CD4-positive, CD25-positive, alpha-beta regulatory T cell (primary cell): ENCODE data around the gene POLG2. TPM values are rescaled to one million over a fixed set of nuclear protein-coding genes. Genes with fewer than 3 reads are reported as not detected.
A peak's percentile ranks its signal among the peaks of the same experiment; 100 is the strongest.

Source experiments
- ATAC-seq, 2 donors: fragments of 150-1000 bp; cut with Tn5 transposase; one replicate each; pipeline ENCODE4 v1.10.0; 2021; ENCODE audit warnings: low read depth in 2 of 2, moderate number of reproducible peaks in 2 of 2, moderate library complexity in 1 of 2
- DNase-seq, 3 donors: peaks; one replicate each; pipeline versions ENCODE4 v3.0.0 to v3.0.0-alpha.2; 2012 to 2022; ENCODE audit warnings: mixed read lengths in 1 of 3
- H3K27ac ChIP-seq: one replicate; pipeline ENCODE4 v1.7.0; 2013; ENCODE audit warnings: mild to moderate bottlenecking, low read length; ENCODE audit not compliant: insufficient read depth, poor library complexity, severe bottlenecking
- H3K27me3 ChIP-seq: one replicate; pipeline ENCODE4 v1.7.0; 2013; ENCODE audit warnings: low read length; ENCODE audit not compliant: control insufficient read depth, insufficient read depth
- H3K36me3 ChIP-seq: one replicate; pipeline ENCODE4 v1.7.0; 2013; ENCODE audit warnings: mild to moderate bottlenecking, low read length, moderate library complexity; ENCODE audit not compliant: control insufficient read depth, insufficient read depth
- H3K4me1 ChIP-seq: 2 replicates; pipeline ENCODE4 v1.7.0; 2013; ENCODE audit warnings: mild to moderate bottlenecking, low read length; ENCODE audit not compliant: insufficient read depth, control insufficient read depth, poor library complexity, severe bottlenecking
- H3K4me3 ChIP-seq: one replicate; pipeline ENCODE4 v1.7.0; 2013; ENCODE audit warnings: low read depth, mild to moderate bottlenecking, low read length, moderate library complexity
- H3K9me3 ChIP-seq, 2 experiments: 1 replicate in 1 of 2; 2 replicates in 1 of 2; pipeline ENCODE4 v1.7.0; 2013; ENCODE audit warnings: low read length in 2 of 2, mild to moderate bottlenecking in 1 of 2, moderate library complexity in 1 of 2; ENCODE audit not compliant: control insufficient read depth in 2 of 2
- H3K27ac Mint-ChIP-seq, 3 donors: one replicate each; pipeline ENCODE4 v1.8.0; 2020 to 2022; ENCODE audit warnings: mild to moderate bottlenecking in 3 of 3, mixed read lengths in 3 of 3, moderate library complexity in 2 of 3
- H3K27me3 Mint-ChIP-seq: one replicate; pipeline ENCODE4 v1.8.0; 2022; ENCODE audit warnings: mild to moderate bottlenecking, mixed read lengths
- H3K36me3 Mint-ChIP-seq: one replicate; pipeline ENCODE4 v1.8.0; 2020; ENCODE audit warnings: mixed read lengths
- H3K4me1 Mint-ChIP-seq, 4 donors: one replicate each; pipeline ENCODE4 v1.8.0; 2020 to 2022; ENCODE audit warnings: mixed read lengths in 4 of 4, mild to moderate bottlenecking in 1 of 4
- H3K4me3 Mint-ChIP-seq, 4 donors: one replicate each; pipeline ENCODE4 v1.8.0; 2020 to 2022; ENCODE audit warnings: mild to moderate bottlenecking in 4 of 4, mixed read lengths in 4 of 4, moderate library complexity in 3 of 4
- H3K9me3 Mint-ChIP-seq, 7 donors: one replicate each; pipeline ENCODE4 v1.8.0; 2020 to 2022; ENCODE audit warnings: mixed read lengths in 7 of 7, mild to moderate bottlenecking in 3 of 7, moderate library complexity in 2 of 7
- polyA plus RNA-seq, 4 donors: library from polyadenylated mRNA; unstranded; fragments of 300-500 nt; fragmentation: Illumina TruSeq; gene quantifications; one replicate each; pipeline ENCODE4 v1.2.3, GENCODE V29; 2021
- total RNA-seq: library from RNA; stranded (reverse); gene quantifications from one replicate; pipeline ENCODE4 v1.2.3, GENCODE V29; 2022

Gene POLG2
- total RNA-seq (49.3 TPM), polyA plus RNA-seq (10 to 100 TPM; 10.2 to 11.1 (median 10.2) TPM)

DNA sequence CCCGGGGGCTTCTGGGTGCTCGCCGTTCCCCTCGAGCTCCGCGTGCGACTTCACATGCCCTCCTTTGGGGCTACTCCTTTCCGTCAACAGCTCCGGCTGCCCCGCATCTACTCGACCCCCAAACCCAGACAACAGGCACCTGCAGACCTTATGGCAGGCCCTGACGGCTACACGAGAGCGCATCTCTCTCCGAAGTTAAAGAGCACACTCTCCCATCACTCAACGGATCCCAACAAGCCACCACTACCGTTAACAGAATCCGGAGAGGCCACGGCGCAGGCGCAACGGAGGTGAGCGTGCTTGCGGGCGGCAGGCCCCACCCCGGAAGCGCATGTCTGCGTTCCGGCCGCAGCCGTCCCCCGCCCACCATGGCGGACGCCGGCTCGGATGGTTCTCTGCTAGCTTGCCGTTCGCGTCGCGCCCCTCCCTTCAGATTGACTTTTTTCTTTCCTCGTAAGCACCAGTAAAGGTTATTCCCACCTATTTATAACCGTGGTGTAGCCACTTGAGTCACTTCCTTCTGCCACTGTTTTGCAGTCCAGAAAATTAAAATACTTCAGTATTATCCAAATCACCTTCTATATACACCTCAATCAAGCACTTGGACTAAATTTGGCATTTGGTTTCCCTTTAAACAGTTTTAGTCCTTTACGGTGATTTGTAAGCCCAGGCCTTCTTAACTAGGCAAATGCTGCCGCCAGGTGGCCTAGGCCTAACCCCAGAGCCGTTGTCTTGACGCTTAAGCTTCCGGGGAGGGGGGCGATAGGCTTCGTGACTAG is at the start of gene POLG2:
TSS of gene POLG2 (minus strand) at position 269 of the 779 bp plus-strand sequence. CDS start at position 183, 86 bp downstream.
- H3K36me3 ChIP-seq = peaks cover 42% of the 10 kb centered on the region
- peak; percentile 85 to 88 for ATAC-seq
- H3K4me1 ChIP-seq = peaks cover 46% of the 10 kb centered on the region

DNA sequence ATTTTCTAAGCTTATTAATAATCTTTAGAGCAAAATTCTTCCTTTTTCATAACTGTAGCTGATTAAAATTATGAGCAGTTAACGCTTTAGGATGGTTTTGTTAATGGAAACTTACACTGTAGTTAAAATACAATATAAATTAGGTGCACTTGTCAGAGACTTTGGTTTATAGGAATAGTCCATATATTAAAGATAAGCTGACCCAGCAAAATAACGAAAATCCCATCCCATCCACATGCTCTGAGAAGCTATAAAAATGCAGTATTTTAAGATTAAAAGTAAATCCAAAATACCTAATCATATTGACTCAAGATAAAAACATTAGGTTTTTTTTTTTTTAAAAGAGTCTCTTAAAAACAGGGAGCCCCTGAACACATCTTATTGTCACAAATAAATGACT is 47.9 kb upstream of the POLG2 start:
- ATAC-seq (no peak), DNase-seq (no peak)
- Mint-ChIP-seq H3K9me3 (no peaks in the 10 kb centered on the region), H3K36me3 (peaks cover 33% of the 10 kb centered on the region), H3K4me1 (peaks cover 0 to 1% (median 0%) of the 10 kb centered on the region in 4 donors), H3K4me3 (no peak overlapping the region), H3K27ac (no peak overlapping the region), H3K27me3 (no peaks in the 10 kb centered on the region)
- H3K4me1 ChIP-seq = no peaks in the 10 kb centered on the region
- peaks cover 43% of the 10 kb centered on the region for H3K36me3 ChIP-seq
- H3K27me3 ChIP-seq = no peaks in the 10 kb centered on the region
- H3K27ac ChIP-seq = no peak overlapping the region
- H3K9me3 ChIP-seq = no peaks in the 10 kb centered on the region
- H3K4me3 ChIP-seq = no peak overlapping the region

More for the DNA sequence above, at the start of gene POLG2:
- no peaks in the 10 kb centered on the region for H3K9me3 ChIP-seq
- peak within 1 kb of the TSS; percentile 91 for H3K27ac ChIP-seq
- H3K27ac Mint-ChIP-seq = peak within 1 kb of the TSS; percentile 85 to 99 (median 99)
- H3K36me3 Mint-ChIP-seq = peaks cover 42% of the 10 kb centered on the region
- peaks cover 12% of the 10 kb centered on the region for H3K27me3 Mint-ChIP-seq
- peak; percentile 93 to 98 (median 96) for DNase-seq
- H3K4me3 ChIP-seq = peak within 1 kb of the TSS; percentile 92
- peaks cover 49 to 89% (median 70%) of the 10 kb centered on the region in 4 donors for H3K4me1 Mint-ChIP-seq
- H3K27me3 ChIP-seq = no peaks in the 10 kb centered on the region
- H3K4me3 Mint-ChIP-seq = peak within 1 kb of the TSS; percentile 88 to 100 (median 99)
- H3K9me3 Mint-ChIP-seq = no peaks in the 10 kb centered on the region

- Histone ChIP-seq H3K9me3 (no peaks in the 10 kb centered on the region), H3K36me3 (peaks cover 51% of the 10 kb centered on the region), H3K4me3 (no peak overlapping the region), H3K27me3 (no peaks in the 10 kb centered on the region), H3K27ac (no peak overlapping the region), H3K4me1 (no peaks in the 10 kb centered on the region)
- ATAC-seq = no peak
- H3K36me3 Mint-ChIP-seq = peaks cover 36% of the 10 kb centered on the region
- H3K27me3 Mint-ChIP-seq = no peaks in the 10 kb centered on the region
- H3K4me3 Mint-ChIP-seq = no peak overlapping the region
- peak overlapping the region in 1 of 3 donors; percentile 43 for H3K27ac Mint-ChIP-seq
- H3K4me1 Mint-ChIP-seq = peaks cover 0 to 2% (median 0%) of the 10 kb centered on the region in 4 donors
- DNase-seq = no peak
- no peaks in the 10 kb centered on the region for H3K9me3 Mint-ChIP-seq
Measured at GRCh38 chr17:64540118-64540776, 43.4 kb upstream of the POLG2 start.

- H3K4me1 ChIP-seq = no peaks in the 10 kb centered on the region
- no peak overlapping the region for H3K4me3 ChIP-seq
- H3K4me3 Mint-ChIP-seq = no peak overlapping the region
- H3K27ac Mint-ChIP-seq = peak overlapping the region in 2 of 3 donors; percentile 7 to 63
- H3K36me3 Mint-ChIP-seq = peaks cover 36% of the 10 kb centered on the region
- peaks cover 58% of the 10 kb centered on the region for H3K36me3 ChIP-seq
- ATAC-seq = no peak
- no peaks in the 10 kb centered on the region for H3K9me3 ChIP-seq
- no peak overlapping the region for H3K27ac ChIP-seq
- H3K4me1 Mint-ChIP-seq = peaks cover 0 to 2% (median 0%) of the 10 kb centered on the region in 4 donors
- no peaks in the 10 kb centered on the region for H3K27me3 ChIP-seq
- no peak for DNase-seq
- no peaks in the 10 kb centered on the region for H3K27me3 Mint-ChIP-seq
- H3K9me3 Mint-ChIP-seq = no peaks in the 10 kb centered on the region
Measured at GRCh38 chr17:64538508-64539130, 41.8 kb upstream of the POLG2 start.

- H3K9me3 Mint-ChIP-seq = no peaks in the 10 kb centered on the region
- DNase-seq (no peak), ATAC-seq (no peak)
- H3K27ac Mint-ChIP-seq = peak overlapping the region in 1 of 3 donors; percentile 67
- Histone ChIP-seq H3K36me3 (peaks cover 69% of the 10 kb centered on the region), H3K27ac (no peak overlapping the region), H3K4me3 (no peak overlapping the region), H3K9me3 (no peaks in the 10 kb centered on the region), H3K4me1 (no peaks in the 10 kb centered on the region), H3K27me3 (no peaks in the 10 kb centered on the region)
- no peaks in the 10 kb centered on the region for H3K27me3 Mint-ChIP-seq
- H3K4me1 Mint-ChIP-seq = peaks cover 0 to 2% (median 0%) of the 10 kb centered on the region in 4 donors
- peaks cover 39% of the 10 kb centered on the region for H3K36me3 Mint-ChIP-seq
- H3K4me3 Mint-ChIP-seq = no peak overlapping the region
Measured at GRCh38 chr17:64537488-64537887, 40.6 kb upstream of the POLG2 start.

DNA sequence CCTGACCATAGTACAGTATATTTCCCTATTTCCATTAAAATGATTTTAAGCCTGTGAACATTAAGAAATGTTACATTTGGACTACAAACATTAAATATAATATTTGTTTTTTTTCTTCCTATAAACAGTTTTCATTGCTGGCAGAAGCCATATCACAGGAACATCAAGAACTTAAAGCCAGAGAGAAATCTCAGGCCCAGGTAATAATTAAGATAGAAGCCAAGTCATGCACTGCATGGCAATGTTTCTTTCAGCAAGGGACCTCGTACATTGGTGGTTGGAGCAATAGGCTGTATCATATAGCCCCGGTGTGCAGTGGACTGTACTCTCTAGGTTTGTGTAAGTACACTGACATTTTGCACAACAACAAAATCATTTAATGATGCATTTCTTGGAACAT is 40.1 kb upstream of the POLG2 start:
- Mint-ChIP-seq H3K4me1 (peaks cover 0 to 2% (median 0%) of the 10 kb centered on the region in 4 donors), H3K4me3 (no peak overlapping the region), H3K27me3 (no peaks in the 10 kb centered on the region), H3K36me3 (peaks cover 37% of the 10 kb centered on the region), H3K9me3 (no peaks in the 10 kb centered on the region), H3K27ac (peak overlapping the region in 1 of 3 donors; percentile 67)
- H3K9me3 ChIP-seq = no peaks in the 10 kb centered on the region
- H3K27me3 ChIP-seq = no peaks in the 10 kb centered on the region
- no peaks in the 10 kb centered on the region for H3K4me1 ChIP-seq
- no peak overlapping the region for H3K27ac ChIP-seq
- H3K36me3 ChIP-seq = peaks cover 75% of the 10 kb centered on the region
- no peak overlapping the region for H3K4me3 ChIP-seq
- ATAC-seq = no peak
- DNase-seq = no peak

DNA sequence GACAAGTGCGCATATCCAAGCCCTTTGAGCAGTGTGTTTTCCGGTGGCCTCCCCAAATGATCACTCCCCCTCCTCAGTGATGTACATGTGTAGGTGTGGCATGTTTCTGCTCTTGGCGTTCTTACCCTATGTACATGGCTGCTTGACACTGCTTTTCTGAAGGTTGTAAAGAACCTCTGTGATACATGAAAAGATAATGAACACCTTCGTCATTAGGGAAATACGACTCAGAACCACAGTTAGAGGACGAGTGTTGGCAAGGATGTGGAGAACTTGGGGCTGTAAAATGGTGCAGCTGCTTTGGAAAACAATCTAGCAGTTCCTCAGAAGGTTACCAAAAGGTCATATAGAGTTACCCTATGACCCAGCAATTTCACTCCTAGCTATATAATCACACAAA is 38.5 kb upstream of the POLG2 start:
- no peaks in the 10 kb centered on the region for H3K27me3 ChIP-seq
- no peaks in the 10 kb centered on the region for H3K27me3 Mint-ChIP-seq
- H3K9me3 Mint-ChIP-seq = no peaks in the 10 kb centered on the region
- no peaks in the 10 kb centered on the region for H3K4me1 ChIP-seq
- H3K36me3 Mint-ChIP-seq = peaks cover 45% of the 10 kb centered on the region
- peaks cover 0 to 6% (median 2%) of the 10 kb centered on the region in 4 donors for H3K4me1 Mint-ChIP-seq
- DNase-seq = no peak
- no peak overlapping the region for H3K27ac Mint-ChIP-seq
- H3K27ac ChIP-seq = no peak overlapping the region
- H3K4me3 Mint-ChIP-seq = no peak overlapping the region
- no peak overlapping the region for H3K4me3 ChIP-seq
- H3K9me3 ChIP-seq = no peaks in the 10 kb centered on the region
- peaks cover 89% of the 10 kb centered on the region for H3K36me3 ChIP-seq
- no peak for ATAC-seq
